WTC11 (cell line): ENCODE results near the gene FASTKD1. TPM values are rescaled to one million over a fixed set of nuclear protein-coding genes. Genes with fewer than 3 reads are reported as not detected.
"Not testable (repeated sequence)": the region's sequence is repeated elsewhere in the genome, so short reads cannot be mapped to it uniquely, and the experiment has no call there.

Experiments used
- ATAC-seq: fragments of 200-7000 bp; cut with Tn5 transposase; 2 replicates; pipeline ENCODE4 v1.10.0; 2021; ENCODE audit warnings: mild to moderate bottlenecking, moderate library complexity
- CTCF ChIA-PET: fragments of 300-600 bp; sonication (Branson Sonifier 250); formaldehyde crosslinking; loops from one replicate; lab custom pipeline; 2021; ENCODE audit warnings: antibody characterized with exemption; lab: Charles Lee
- POLR2A ChIA-PET: fragments of 350-600 bp; sonication (Branson Sonifier 250); formaldehyde crosslinking; loops from one replicate; lab custom pipeline; 2021; ENCODE audit warnings: antibody characterized with exemption; lab: Charles Lee
- DNase-seq: peaks from one replicate; pipeline ENCODE4 v3.0.0; 2021; ENCODE audit warnings: low spot score
- H3K27ac Mint-ChIP-seq: 2 replicates; pipeline ENCODE4 v1.8.0; 2021; ENCODE audit warnings: mixed read lengths
- H3K27me3 Mint-ChIP-seq: 2 replicates; pipeline ENCODE4 v1.8.0; 2021; ENCODE audit warnings: low read depth, mild to moderate bottlenecking, moderate library complexity, mixed read lengths
- H3K36me3 Mint-ChIP-seq: 2 replicates; pipeline ENCODE4 v1.8.0; 2021; ENCODE audit warnings: mixed read lengths
- H3K4me1 Mint-ChIP-seq: 2 replicates; pipeline ENCODE4 v1.8.0; 2022; ENCODE audit warnings: mixed read lengths
- H3K4me3 Mint-ChIP-seq: 2 replicates; pipeline ENCODE4 v1.8.0; 2021; ENCODE audit warnings: mild to moderate bottlenecking, moderate library complexity, mixed read lengths
- H3K9me3 Mint-ChIP-seq: 2 replicates; pipeline ENCODE4 v1.8.0; 2021; ENCODE audit warnings: mixed read lengths
- ARID4B ChIP-seq: sonication (generic); formaldehyde crosslinking; IDR thresholded peaks from 2 replicates; pipeline ENCODE4 v1.8.0; 2023; ENCODE audit warnings: missing genetic modification reagents, mild to moderate bottlenecking, borderline replicate concordance
- CREB1 ChIP-seq: sonication (generic); formaldehyde crosslinking; IDR thresholded peaks from 2 replicates; pipeline ENCODE4 v1.8.0; 2023; ENCODE audit warnings: mild to moderate bottlenecking, missing genetic modification reagents
- CREM ChIP-seq: sonication (generic); formaldehyde crosslinking; IDR thresholded peaks from 2 replicates; pipeline ENCODE4 v1.8.1; 2022; ENCODE audit warnings: mild to moderate bottlenecking, missing genetic modification reagents, moderate library complexity
- CTCF ChIP-seq: fragments of 200-600 bp; IDR thresholded peaks from 2 replicates; pipeline ENCODE4 v1.8.0; 2022; ENCODE audit warnings: antibody characterized with exemption
- FOXP1 ChIP-seq: sonication (generic); formaldehyde crosslinking; IDR thresholded peaks from 2 replicates; pipeline ENCODE4 v1.8.0; 2022; ENCODE audit warnings: missing genetic modification reagents, mild to moderate bottlenecking, moderate library complexity, borderline replicate concordance
- GTF2I ChIP-seq: fragments of 250-450 bp; sonication (Bioruptor Pico); conservative IDR thresholded peaks from 2 replicates; pipeline ENCODE4 v1.4.0; 2021; ENCODE audit warnings: mild to moderate bottlenecking
- HMGA2 ChIP-seq: fragments of 250-450 bp; sonication (Bioruptor Pico); IDR thresholded peaks from 2 replicates; pipeline ENCODE4 v1.4.0; 2021; ENCODE audit warnings: mild to moderate bottlenecking, moderate library complexity
- HMGXB4 ChIP-seq: sonication (generic); formaldehyde crosslinking; IDR thresholded peaks from 2 replicates; pipeline ENCODE4 v1.8.1; 2023; ENCODE audit warnings: mild to moderate bottlenecking, moderate library complexity, missing genetic modification reagents
- JUN ChIP-seq: sonication (generic); formaldehyde crosslinking; IDR thresholded peaks from 2 replicates; pipeline ENCODE4 v1.8.0; 2023; ENCODE audit warnings: mild to moderate bottlenecking, missing genetic modification reagents
- NFATC4 ChIP-seq: fragments of 250-450 bp; sonication (Bioruptor Pico); IDR thresholded peaks from 2 replicates; pipeline ENCODE4 v1.9.0; 2021; ENCODE audit warnings: mild to moderate bottlenecking
- NFE2L1 ChIP-seq: sonication (generic); formaldehyde crosslinking; IDR thresholded peaks from 2 replicates; pipeline ENCODE4 v1.8.1; 2023; ENCODE audit warnings: missing genetic modification reagents
- SMAD4 ChIP-seq: sonication (generic); formaldehyde crosslinking; IDR thresholded peaks from 2 replicates; pipeline ENCODE4 v1.8.0; 2022; ENCODE audit warnings: mild to moderate bottlenecking, missing genetic modification reagents
- TCF7 ChIP-seq: sonication (generic); formaldehyde crosslinking; IDR thresholded peaks from 2 replicates; pipeline ENCODE4 v1.8.0; 2022; ENCODE audit warnings: mild to moderate bottlenecking, low read depth, missing genetic modification reagents, moderate library complexity
- TEAD1 ChIP-seq: sonication (generic); formaldehyde crosslinking; IDR thresholded peaks from 2 replicates; pipeline ENCODE4 v1.8.0; 2022; ENCODE audit warnings: mild to moderate bottlenecking, missing genetic modification reagents
- TEAD4 ChIP-seq: sonication (generic); formaldehyde crosslinking; IDR thresholded peaks from 2 replicates; pipeline ENCODE4 v1.8.0; 2022; ENCODE audit warnings: mild to moderate bottlenecking, missing genetic modification reagents
- TP53 ChIP-seq: sonication (generic); formaldehyde crosslinking; IDR thresholded peaks from 2 replicates; pipeline ENCODE4 v1.8.1; 2023; ENCODE audit warnings: mild to moderate bottlenecking, missing genetic modification reagents
- ZNF396 ChIP-seq: fragments of 250-450 bp; sonication (Bioruptor Pico); IDR thresholded peaks from 2 replicates; pipeline ENCODE4 v1.8.0; 2021; ENCODE audit warnings: mild to moderate bottlenecking, moderate library complexity, borderline replicate concordance
- ZNF512 ChIP-seq: sonication (generic); formaldehyde crosslinking; IDR thresholded peaks from 2 replicates; pipeline ENCODE4 v1.8.1; 2022; ENCODE audit warnings: missing genetic modification reagents, borderline replicate concordance
- ZSCAN18 ChIP-seq: fragments of 250-450 bp; sonication (Bioruptor Pico); IDR thresholded peaks from 2 replicates; pipeline ENCODE4 v2.1.2; 2022; ENCODE audit warnings: mild to moderate bottlenecking, moderate library complexity
- total RNA-seq: library from RNA; stranded (reverse); gene quantifications from 3 replicates; pipeline ENCODE4 v1.2.3, GENCODE V29; 2021

Gene FASTKD1
- total RNA-seq, 1 experiment from 2014 or later: 69.7 TPM

- Mint-ChIP-seq H3K4me1 (no peaks in the 10 kb centered on the region), H3K36me3 (peaks cover 8% of the 10 kb centered on the region), H3K27me3 (no peaks in the 10 kb centered on the region), H3K27ac (no peak overlapping the region)
- POLR2A ChIA-PET: interaction anchor here (0.6 kb wide), 1 partner anchor 331 kb away, joined by 3 read pairs; no protein-coding TSS in a partner anchor
- DNase-seq (no peak), ATAC-seq (no peak)
- TF ChIP-seq TEAD4 (no peak), JUN (CRISPR knock-in tag) (no peak), NFE2L1 (CRISPR knock-in tag) (no peak), FOXP1 (CRISPR knock-in tag) (no peak), CREB1 (CRISPR knock-in tag) (no peak), CREM (CRISPR knock-in tag) (no peak)
- TF ChIP-seq, all 79 proteins: peak for 0
- CTCF ChIA-PET: no interaction called here
- no peaks in the 10 kb centered on the region for H3K9me3 Mint-ChIP-seq
- H3K4me3 Mint-ChIP-seq: no peak overlapping the region
These were observed 25.9 kb upstream of the FASTKD1 start for GRCh38 chr2:169599568-169599967.

GRCh38 chr2:169598982-169599381 lies 25.3 kb upstream of the FASTKD1 start:
- no peaks in the 10 kb centered on the region for H3K4me1 Mint-ChIP-seq
- H3K27ac Mint-ChIP-seq: no peak overlapping the region
- H3K36me3 Mint-ChIP-seq: peaks cover 2% of the 10 kb centered on the region; the same call in 1 of the 2 replicates
- ATAC-seq (no peak), DNase-seq (no peak)
- H3K4me3 Mint-ChIP-seq: no peak overlapping the region
- ChIA-PET POLR2A (interaction anchor here (0.6 kb wide), 1 partner anchor 332 kb away, joined by 3 read pairs; no protein-coding TSS in a partner anchor), CTCF (no interaction called here)
- H3K9me3 Mint-ChIP-seq: no peaks in the 10 kb centered on the region
- no peaks in the 10 kb centered on the region for H3K27me3 Mint-ChIP-seq
- TF ChIP-seq ARID4B (no peak), GTF2I (no peak), SMAD4 (CRISPR knock-in tag) (no peak), TEAD1 (no peak), ZNF512 (CRISPR knock-in tag) (no peak)

- POLR2A ChIA-PET, CTCF ChIA-PET, H3K4me3 Mint-ChIP-seq, H3K27me3 Mint-ChIP-seq, DNase-seq, H3K36me3 Mint-ChIP-seq, H3K9me3 Mint-ChIP-seq, H3K4me1 Mint-ChIP-seq, ATAC-seq: not testable (repeated sequence)
- 0 out of 2 replicates have a peak overlapping the region, but pooled peaks have one; percentile 57 for H3K27ac Mint-ChIP-seq
These were observed 22.9 kb upstream of the FASTKD1 start for GRCh38 chr2:169596546-169596945.

- ChIA-PET POLR2A (no interaction called here), CTCF (no interaction called here)
- Mint-ChIP-seq H3K4me1 (peaks cover 9% of the 10 kb centered on the region), H3K9me3 (peaks cover 4% of the 10 kb centered on the region), H3K27me3 (no peaks in the 10 kb centered on the region), H3K4me3 (no peak overlapping the region), H3K27ac (peak overlapping the region; percentile 43; the same call in 1 of the 2 replicates), H3K36me3 (peaks cover 4% of the 10 kb centered on the region)
- DNase-seq (no peak), ATAC-seq (no peak)
- TF ChIP-seq HMGA2 (no peak), TCF7 (CRISPR knock-in tag) (no peak), SMAD4 (CRISPR knock-in tag) (no peak), ZNF396 (CRISPR knock-in tag) (no peak), TP53 (no peak), HMGXB4 (CRISPR knock-in tag) (no peak), ZSCAN18 (CRISPR knock-in tag) (no peak), NFATC4 (CRISPR knock-in tag) (no peak), CTCF (no peak)
These were observed 17.1 kb upstream of the FASTKD1 start for GRCh38 chr2:169590804-169591203.
